IMR-90 (cell line): ENCODE results near the gene DYNLT4. TPM values are rescaled to one million over a fixed set of nuclear protein-coding genes. Genes with fewer than 3 reads are reported as not detected.

Experiments
- ATAC-seq: fragments of 200-7000 bp; cut with Tn5 transposase; 2 replicates; pipeline ENCODE4 v1.9.1; 2020; ENCODE audit warnings: low read depth, mild to moderate bottlenecking, moderate library complexity
- BruUV-seq: library from RNA; stranded (reverse); fragments of 400-500 nt; replicated peaks from 2 replicates; lab custom pipeline; 2021; lab: Mats Ljungman, UMichigan
- CTCF ChIA-PET: fragments of 300-600 bp; formaldehyde crosslinking; extraction: SDS; loops from one replicate; lab custom pipeline; 2021; ENCODE audit warnings: antibody characterized with exemption; lab: Yijun Ruan, JAX
- POLR2A ChIA-PET: fragments of 300-600 bp; sonication (Branson Sonifier 250); formaldehyde crosslinking; loops from one replicate; lab custom pipeline; 2022; ENCODE audit warnings: antibody characterized with exemption; ENCODE audit not compliant: unreplicated experiment; lab: Charles Lee
- DNase-seq: peaks from one replicate; pipeline ENCODE4 v3.0.0; 2013
- H2AFZ ChIP-seq: replicated peaks from 2 replicates; pipeline ENCODE3; 2013; ENCODE audit warnings: low read length, mild to moderate bottlenecking; ENCODE audit not compliant: poor library complexity
- H2AK5ac ChIP-seq: 2 replicates; pipeline ENCODE4 v1.6.1; 2013; ENCODE audit warnings: low read depth, low read length, inconsistent platforms
- H2AK9ac ChIP-seq: replicated peaks from 2 replicates; pipeline ENCODE3; 2013; ENCODE audit warnings: mild to moderate bottlenecking, low read depth, low read length, moderate library complexity; ENCODE audit not compliant: poor library complexity
- H2BK120ac ChIP-seq: 2 replicates; pipeline ENCODE4 v1.6.1; 2013; ENCODE audit warnings: low read depth, low read length, inconsistent platforms
- H2BK15ac ChIP-seq: 3 replicates; pipeline ENCODE4 v1.6.1; 2013; ENCODE audit warnings: low read depth, low read length, inconsistent platforms
- H2BK20ac ChIP-seq: 2 replicates; pipeline ENCODE4 v1.6.1; 2013; ENCODE audit warnings: low read depth, mild to moderate bottlenecking, inconsistent platforms, low read length, moderate library complexity
- H2BK5ac ChIP-seq: 2 replicates; pipeline ENCODE4 v1.6.1; 2013; ENCODE audit warnings: mild to moderate bottlenecking, low read depth, low read length, inconsistent platforms; ENCODE audit not compliant: poor library complexity, severe bottlenecking
- H3K14ac ChIP-seq: replicated peaks from 2 replicates; pipeline ENCODE4 v1.6.1; 2013; ENCODE audit warnings: low read depth, low read length, inconsistent platforms
- H3K18ac ChIP-seq: 2 replicates; pipeline ENCODE4 v1.6.1; 2013; ENCODE audit warnings: low read depth, low read length, control low read depth
- H3K23ac ChIP-seq: 2 replicates; pipeline ENCODE4 v1.6.1; 2013; ENCODE audit warnings: low read depth, low read length, inconsistent platforms
- H3K27ac ChIP-seq: 2 replicates; pipeline ENCODE4 v1.5.1; 2013; ENCODE audit warnings: mild to moderate bottlenecking, control low read depth, low read length; ENCODE audit not compliant: insufficient read depth
- H3K27me3 ChIP-seq: 2 replicates; pipeline ENCODE4 v1.6.1; 2013; ENCODE audit warnings: low read length; ENCODE audit not compliant: control insufficient read depth, insufficient read depth
- H3K36me3 ChIP-seq: 2 replicates; pipeline ENCODE4 v1.6.1; 2013; ENCODE audit warnings: low read length, mixed read lengths; ENCODE audit not compliant: control insufficient read depth, insufficient read depth
- H3K4ac ChIP-seq: 2 replicates; pipeline ENCODE4 v1.6.1; 2013; ENCODE audit warnings: low read depth, low read length, inconsistent platforms
- H3K4me1 ChIP-seq: 2 replicates; pipeline ENCODE4 v1.6.1; 2013; ENCODE audit warnings: low read length, mixed read lengths; ENCODE audit not compliant: control insufficient read depth, insufficient read depth
- H3K4me2 ChIP-seq: 2 replicates; pipeline ENCODE4 v1.6.1; 2013; ENCODE audit warnings: low read depth, mild to moderate bottlenecking, control low read depth, low read length, moderate library complexity
- H3K4me3 ChIP-seq: 2 replicates; pipeline ENCODE4 v1.5.1; 2013; ENCODE audit warnings: low read depth, mild to moderate bottlenecking, control low read depth, low read length, moderate library complexity; ENCODE audit not compliant: insufficient read depth
- H3K56ac ChIP-seq: 2 replicates; pipeline ENCODE4 v1.6.1; 2013; ENCODE audit warnings: low read length, inconsistent platforms; ENCODE audit not compliant: insufficient read depth; ENCODE audit errors: extremely low read depth
- H3K79me1 ChIP-seq, 2 experiments: 2 replicates each; pipeline ENCODE4 v1.6.1; 2013; ENCODE audit warnings: low read length in 2 of 2, inconsistent platforms in 1 of 2, low read depth in 1 of 2
- H3K9ac ChIP-seq: 2 replicates; pipeline ENCODE4 v1.6.1; 2013; ENCODE audit warnings: low read depth, low read length, control low read depth
- H3K9me1 ChIP-seq: 2 replicates; pipeline ENCODE4 v1.6.1; 2013; ENCODE audit warnings: low read length, inconsistent platforms; ENCODE audit not compliant: insufficient read depth
- H3K9me3 ChIP-seq: 2 replicates; pipeline ENCODE4 v1.6.1; 2013; ENCODE audit warnings: low read length; ENCODE audit not compliant: control insufficient read depth, insufficient read depth
- H4K20me1 ChIP-seq: 2 replicates; pipeline ENCODE4 v1.6.1; 2013; ENCODE audit warnings: low read length, inconsistent platforms; ENCODE audit not compliant: insufficient read depth
- H4K5ac ChIP-seq: 2 replicates; pipeline ENCODE4 v1.6.1; 2013; ENCODE audit warnings: mild to moderate bottlenecking, low read depth, low read length, control low read depth
- H4K8ac ChIP-seq, 2 experiments: 2 replicates each; pipeline ENCODE4 v1.6.1; 2013; ENCODE audit warnings: low read depth in 2 of 2, low read length in 2 of 2, control low read depth in 1 of 2, inconsistent platforms in 1 of 2
- H4K91ac ChIP-seq: 2 replicates; pipeline ENCODE4 v1.6.1; 2013; ENCODE audit warnings: low read depth, low read length, inconsistent platforms; ENCODE audit not compliant: insufficient read depth
- CEBPB ChIP-seq: IDR thresholded peaks from 2 replicates; pipeline ENCODE4 v1.6.1; 2012; ENCODE audit warnings: low read depth, low read length, improper control_type of control experiment
- CHD1 ChIP-seq: IDR thresholded peaks from 2 replicates; pipeline ENCODE4 v1.6.1; 2012; ENCODE audit warnings: low read depth, low read length, improper control_type of control experiment
- MXI1 ChIP-seq: IDR thresholded peaks from 2 replicates; pipeline ENCODE4 v1.6.1; 2012; ENCODE audit warnings: low read depth, mild to moderate bottlenecking, low read length, moderate library complexity, borderline replicate concordance
- NFE2L2 ChIP-seq: fragments of 150-350 bp; IDR thresholded peaks from 2 replicates; pipeline ENCODE4 v1.6.1; 2016; ENCODE audit warnings: low read depth, mild to moderate bottlenecking, low read length
- POLR2A ChIP-seq: IDR thresholded peaks from 2 replicates; pipeline ENCODE4 v1.6.1; 2012; ENCODE audit warnings: mild to moderate bottlenecking, low read depth, low read length
- RAD21 ChIP-seq: IDR thresholded peaks from 2 replicates; pipeline ENCODE4 v1.6.1; 2012; ENCODE audit warnings: low read length, improper control_type of control experiment
- USF2 ChIP-seq: fragments of 150-350 bp; IDR thresholded peaks from 2 replicates; pipeline ENCODE4 v1.6.1; 2017; ENCODE audit warnings: mild to moderate bottlenecking, antibody characterized with exemption, low read length, low read depth
- WGBS, 2 experiments: methylation state at CpG; one replicate each; pipeline versions ENCODE4 v1.1.5 to v1.1.7; 2013; ENCODE audit warnings: missing lambda C conversion rate in 2 of 2; ENCODE audit not compliant: insufficient read length in 1 of 2; ENCODE audit errors: extremely low coverage in 2 of 2; 5-methylcytosine and 5-hydroxymethylcytosine counted together
- dilution Hi-C: fragments of 300-500 bp; cut with HindIII; formaldehyde crosslinking; loops from one replicate; pipeline ENCODE4 v1.14.3; 2018; ENCODE audit warnings: low sequenced_read_pairs; ENCODE audit not compliant: unreplicated experiment
- in situ Hi-C: fragments of 300-500 bp; cut with MboI; formaldehyde crosslinking; loops from 3 replicates; pipeline ENCODE4 v1.14.3; 2019; ENCODE audit warnings: low sequenced_read_pairs, inconsistent platforms, mixed read lengths
- intact Hi-C: fragments of 100-400 bp; cut with micrococcal nuclease; formaldehyde crosslinking; loops from 2 replicates; pipeline ENCODE4 v1.10.0; 2022
- polyA plus RNA-seq, 3 experiments: library from polyadenylated mRNA; depleted of rRNA; stranded (reverse); fragments of >200 nt; gene quantifications; 2 replicates each; pipeline ENCODE4 v1.2.3, GENCODE V29; 2012; ENCODE audit warnings: low replicate concordance in 1 of 3
- total RNA-seq: library from RNA; depleted of rRNA; stranded (reverse); fragments of >200 nt; gene quantifications from 2 replicates; pipeline ENCODE4 v1.2.3, GENCODE V29; 2012

The DYNLT4 gene
- total and polyA plus RNA-seq, 2 of the 4 experiments (the other 2 are of a cell fraction): not detected

- peak overlapping the region; percentile 98 for H3K4me2 ChIP-seq
- peak overlapping the region; percentile 80 for H3K27ac ChIP-seq
- peak overlapping the region; percentile 9 for H4K5ac ChIP-seq
- H3K4me1 ChIP-seq: peaks cover 12% of the 10 kb centered on the region
- H3K36me3 ChIP-seq: peaks cover 42% of the 10 kb centered on the region
- H3K4me3 ChIP-seq: peak overlapping the region; percentile 78
- peak overlapping the region; percentile 48 to 50; a peak in 3 of 4 replicates for H4K8ac ChIP-seq
- H2BK20ac ChIP-seq: no peak overlapping the region
- intact Hi-C loops (loop anchor here (2.0 kb wide), 2 partner anchors 37 to 45 kb away; partner anchors contain the start of genes KIF2C and RNU5D-1), in situ Hi-C loops (no loop called here), dilution Hi-C loops (no loop called here)
- 0 out of 2 replicates have a peak overlapping the region, but pooled peaks have one; percentile 9 for H3K18ac ChIP-seq
- WGBS, 2 experiments: 3% methylated on average over 14 of the region's 36 CpGs; no CpG with 5 or more reads in 1 of the 2 experiments
- TF ChIP-seq POLR2A (0 out of 2 replicates have a peak, but pooled peaks have one; percentile 18), NFE2L2 (no peak), CHD1 (no peak), MXI1 (no peak; the same call in 1 of the 2 replicates), RAD21 (no peak), CEBPB (no peak), USF2 (no peak)
- peak overlapping the region; percentile 93 for H3K14ac ChIP-seq
- ATAC-seq (peak; percentile 10), DNase-seq (no peak)
- peak overlapping the region; percentile 75 for H2BK5ac ChIP-seq
- H2BK120ac ChIP-seq: no peak overlapping the region
- H3K9ac ChIP-seq: peak overlapping the region; percentile 98
- peaks cover 17 to 62% of the 10 kb centered on the region in 2 experiments for H3K79me1 ChIP-seq
- H2BK15ac ChIP-seq: no peak overlapping the region
- ChIA-PET POLR2A (interaction anchor here (0.5 to 0.9 kb wide), 4 partner anchors 8 to 745 kb away, joined by 3 to 5 read pairs (median 4); partner anchors contain the start of gene PLK3), CTCF (interaction anchor here (0.8 to 1.2 kb wide), 2 partner anchors 24 to 237 kb away, joined by 3 read pairs; partner anchors contain the start of gene PLK3)
- peak overlapping the region; percentile 92 for H3K4ac ChIP-seq
- H2AFZ ChIP-seq: peak overlapping the region; percentile 96
- H2AK9ac ChIP-seq: peak overlapping the region; percentile 99
- H3K9me3 ChIP-seq: no peaks in the 10 kb centered on the region
- H3K23ac ChIP-seq: peak overlapping the region; percentile 89
- H3K9me1 ChIP-seq: peaks cover 19% of the 10 kb centered on the region
- no TSS peak for BruUV-seq
- peak overlapping the region; percentile 95 for H2AK5ac ChIP-seq
- H3K27me3 ChIP-seq: no peaks in the 10 kb centered on the region
- peak overlapping the region; percentile 69 for H3K56ac ChIP-seq
- peak overlapping the region; percentile 80 for H4K91ac ChIP-seq
- peaks cover 49% of the 10 kb centered on the region for H4K20me1 ChIP-seq
Observed at GRCh38 chr1:44775930-44776729, 31.0 kb downstream of the DYNLT4 start.
